Esophagus muscularis mucosa (tissue), 4 donors: Measurements from ENCODE around the gene PHAF1. TPM values are rescaled to one million over a fixed set of nuclear protein-coding genes. Genes with fewer than 3 reads are reported as not detected.

Experiments used
- DNase-seq: peaks from one replicate; pipeline ENCODE4 v3.0.0-alpha.2; 2017; ENCODE audit errors: extremely low spot score
- H3K27ac ChIP-seq, 4 donors: fragments of 200-600 bp; sonication (generic); replicated peaks in 1 of 4; 1 replicate in 3 of 4; 2 replicates in 1 of 4; pipeline ENCODE4 v1.5.1; 2016 to 2019; ENCODE audit warnings: mild to moderate bottlenecking in 1 of 4
- H3K27me3 ChIP-seq, 4 donors: fragments of 200-600 bp; sonication (generic); one replicate each; pipeline versions ENCODE4 v1.5.1 to v1.6.0; 2016 to 2019
- H3K36me3 ChIP-seq, 4 donors: fragments of 200-600 bp; sonication (generic); one replicate each; pipeline ENCODE4 v1.5.1; 2016 to 2019
- H3K4me1 ChIP-seq, 4 donors: fragments of 200-600 bp; sonication (generic); one replicate each; pipeline ENCODE4 v1.5.1; 2016 to 2019
- H3K4me3 ChIP-seq, 4 donors: fragments of 200-600 bp; sonication (generic); 1 replicate in 2 of 4; 2 replicates in 2 of 4; pipeline ENCODE4 v1.5.1; 2016 to 2019; ENCODE audit warnings: mild to moderate bottlenecking in 4 of 4, moderate library complexity in 1 of 4
- H3K9me3 ChIP-seq, 4 donors: fragments of 200-600 bp; sonication (generic); 1 replicate in 3 of 4; 2 replicates in 1 of 4; pipeline ENCODE4 v1.5.1; 2016 to 2019
- CTCF ChIP-seq, 3 experiments: fragments of 200-600 bp in 2 of 3; fragments of 450-650 bp in 1 of 3; sonication (generic) in 2 of 3; IDR thresholded peaks; one replicate each; pipeline ENCODE4 v1.5.1; 2017 to 2019; ENCODE audit warnings: antibody characterized with exemption in 3 of 3, mild to moderate bottlenecking in 2 of 3, moderate library complexity in 1 of 3
- EP300 ChIP-seq: sonication (generic); formaldehyde crosslinking; IDR thresholded peaks from one replicate; pipeline ENCODE4 v1.6.1; 2017; ENCODE audit warnings: antibody characterized with exemption
- POLR2A ChIP-seq: fragments of 450-650 bp; IDR thresholded peaks from one replicate; pipeline ENCODE4 v1.6.1; 2017; ENCODE audit warnings: antibody characterized with exemption, moderate library complexity, mild to moderate bottlenecking, low read depth
- POLR2AphosphoS5 ChIP-seq, 2 donors: sonication (generic); formaldehyde crosslinking; IDR thresholded peaks; one replicate each; pipeline ENCODE4 v1.6.1; 2017; ENCODE audit warnings: antibody characterized with exemption in 2 of 2
- WGBS: methylation state at CpG from one replicate; pipeline ENCODE4 v1.1.5; 2018; 5-methylcytosine and 5-hydroxymethylcytosine counted together
- intact Hi-C: fragments of 100-400 bp; cut with DNase I; formaldehyde crosslinking; loops from one replicate; pipeline ENCODE4 v1.15.1; 2023
- total RNA-seq, 4 donors: library from RNA; depleted of rRNA; stranded (reverse); fragments of >200 nt; gene quantifications; one replicate each; pipeline versions ENCODE4 v1.1.0 to v1.2.1, GENCODE V29; 2016

Gene PHAF1
- total RNA-seq, 4 donors from 2014 or later = 11.4 to 23.7 (median 17.1) TPM

- intact Hi-C loops = no loop called here
- no peak overlapping the region for H3K4me3 ChIP-seq
- H3K27ac ChIP-seq = no peak overlapping the region
These were observed 76.8 kb downstream of the PHAF1 start for GRCh38 chr16:67186550-67186950.

GRCh38 chr16:67187175-67187890, 77.6 kb downstream of the PHAF1 start:
- WGBS = 90% methylated on average over 7 of the region's 26 CpGs
- TF ChIP-seq POLR2AphosphoS5 (IDR thresholded peaks at IDR 0.05) = no peak
- no peak for TF ChIP-seq CTCF (IDR thresholded peaks at IDR 0.05)
- no peak for TF ChIP-seq POLR2A
- no peak for TF ChIP-seq EP300
- intact Hi-C loops = no loop called here
- H3K4me3 ChIP-seq = no peak overlapping the region
- H3K27ac ChIP-seq = no peak overlapping the region
- no peaks in the 10 kb centered on the region for H3K9me3 ChIP-seq
- peaks cover 38 to 43% (median 42%) of the 10 kb centered on the region in 4 donors for H3K4me1 ChIP-seq
- DNase-seq = no peak
- H3K27me3 ChIP-seq = no peaks in the 10 kb centered on the region
- H3K36me3 ChIP-seq = no peaks in the 10 kb centered on the region

More at GRCh38 chr16:67186550-67186950, 76.8 kb downstream of the PHAF1 start:
- DNase-seq = no peak
- Histone ChIP-seq H3K4me1 (peaks cover 36 to 47% (median 46%) of the 10 kb centered on the region in 4 donors), H3K9me3 (no peaks in the 10 kb centered on the region), H3K36me3 (no peaks in the 10 kb centered on the region), H3K27me3 (no peaks in the 10 kb centered on the region)
- no peak for TF ChIP-seq POLR2A
- 50% methylated on average over 2 of the region's 5 CpGs for WGBS

- no peaks in the 10 kb centered on the region for H3K27me3 ChIP-seq
- no peak for DNase-seq
- 79% methylated on average over 2 of the region's 4 CpGs for whole genome bisulfite sequencing
These were observed 78.6 kb downstream of the PHAF1 start for GRCh38 chr16:67188323-67188722.

GRCh38 chr16:67188798-67189197, 79.1 kb downstream of the PHAF1 start:
- 88% methylated on average over 10 of the region's 15 CpGs for WGBS
- H3K36me3 ChIP-seq = peaks cover 0 to 5% (median 4%) of the 10 kb centered on the region in 4 donors
- no peak for DNase-seq
- TF ChIP-seq EP300 (no peak), POLR2A (no peak), POLR2AphosphoS5 (IDR thresholded peaks at IDR 0.05) (no peak), CTCF (IDR thresholded peaks at IDR 0.05) (no peak)
- H3K4me1 ChIP-seq = peaks cover 45 to 47% (median 46%) of the 10 kb centered on the region in 4 donors
- intact Hi-C loops = no loop called here
- H3K4me3 ChIP-seq = no peak overlapping the region
- no peak overlapping the region for H3K27ac ChIP-seq
- no peaks in the 10 kb centered on the region for H3K9me3 ChIP-seq
- no peaks in the 10 kb centered on the region for H3K27me3 ChIP-seq

More at GRCh38 chr16:67188323-67188722, 78.6 kb downstream of the PHAF1 start:
- peaks cover 42 to 43% (median 42%) of the 10 kb centered on the region in 4 donors for H3K4me1 ChIP-seq
- no peak overlapping the region for H3K4me3 ChIP-seq
- peaks cover 0 to under 1% (median under 1%) of the 10 kb centered on the region in 4 donors for H3K36me3 ChIP-seq
- TF ChIP-seq POLR2AphosphoS5 (IDR thresholded peaks at IDR 0.05) = no peak
- no peak for TF ChIP-seq POLR2A
- TF ChIP-seq CTCF (IDR thresholded peaks at IDR 0.05) = no peak
- no peak for TF ChIP-seq EP300
- intact Hi-C loops = no loop called here
- H3K9me3 ChIP-seq = no peaks in the 10 kb centered on the region
- no peak overlapping the region for H3K27ac ChIP-seq

- WGBS = 40% methylated on average over 4 of the region's 6 CpGs
- Histone ChIP-seq H3K9me3 (no peaks in the 10 kb centered on the region), H3K36me3 (peaks cover 9 to 18% (median 17%) of the 10 kb centered on the region in 4 donors), H3K4me3 (no peak within 1 kb of the TSS), H3K4me1 (peaks cover 43 to 48% (median 47%) of the 10 kb centered on the region in 4 donors), H3K27me3 (no peaks in the 10 kb centered on the region), H3K27ac (no peak within 1 kb of the TSS)
- TF ChIP-seq POLR2A = no peak
- no peak for TF ChIP-seq POLR2AphosphoS5 (IDR thresholded peaks at IDR 0.05)
- TF ChIP-seq EP300 = no peak
- TF ChIP-seq CTCF (IDR thresholded peaks at IDR 0.05) = no peak
- intact Hi-C loops = no loop called here
- no peak for DNase-seq
These were observed 80.3 kb downstream of the PHAF1 start, which contains the start of gene EXOC3L1 for GRCh38 chr16:67190041-67190440. Gene EXOC3L1, minus strand, starts transcription at chr16:67190136. Its CDS starts 460 bp downstream, at chr16:67189676.
